Esophagus muscularis mucosa (tissue), 3 donors: ENCODE results near the gene URB1.

Experiments used
- POLR2A ChIP-seq: fragments of 450-650 bp; IDR thresholded peaks from one replicate; pipeline ENCODE4 v1.6.1; 2017; ENCODE audit warnings: antibody characterized with exemption, moderate library complexity, mild to moderate bottlenecking, low read depth
- POLR2AphosphoS5 ChIP-seq, 2 donors: sonication (generic); formaldehyde crosslinking; IDR thresholded peaks; one replicate each; pipeline ENCODE4 v1.6.1; 2017; ENCODE audit warnings: antibody characterized with exemption in 2 of 2
- TF ChIP-seq, protein P1 (sequence below), 3 experiments: fragments of 200-600 bp in 2 of 3; fragments of 450-650 bp in 1 of 3; sonication (generic) in 2 of 3; IDR thresholded peaks; one replicate each; pipeline ENCODE4 v1.5.1; 2017 to 2019; ENCODE audit warnings: antibody characterized with exemption in 3 of 3, mild to moderate bottlenecking in 2 of 3, moderate library complexity in 1 of 3

DNA sequence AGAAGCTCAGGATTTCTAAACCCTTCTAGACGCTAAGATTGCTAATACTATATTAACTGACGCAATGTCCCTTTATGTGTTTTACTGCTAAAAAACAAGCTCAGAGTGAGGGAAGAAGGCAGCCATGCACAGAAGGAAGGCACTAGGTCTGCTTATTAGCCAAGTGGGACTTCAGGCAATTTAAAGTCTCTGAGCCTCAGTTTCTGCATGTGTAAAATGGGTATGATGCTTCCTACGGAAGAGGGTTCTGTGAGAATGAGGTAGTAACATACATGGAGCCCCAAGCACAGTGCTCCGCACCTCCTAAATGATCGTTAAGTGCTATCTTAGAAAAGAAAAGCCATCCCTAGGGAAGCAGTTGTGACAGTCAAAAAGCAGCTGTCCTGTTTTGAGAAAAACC, 130.9 kb downstream of the URB1 start:
- TF ChIP-seq POLR2AphosphoS5 (IDR thresholded peaks at IDR 0.05) = no peak
- no peak for TF ChIP-seq POLR2A
- TF ChIP-seq, protein P1, sequence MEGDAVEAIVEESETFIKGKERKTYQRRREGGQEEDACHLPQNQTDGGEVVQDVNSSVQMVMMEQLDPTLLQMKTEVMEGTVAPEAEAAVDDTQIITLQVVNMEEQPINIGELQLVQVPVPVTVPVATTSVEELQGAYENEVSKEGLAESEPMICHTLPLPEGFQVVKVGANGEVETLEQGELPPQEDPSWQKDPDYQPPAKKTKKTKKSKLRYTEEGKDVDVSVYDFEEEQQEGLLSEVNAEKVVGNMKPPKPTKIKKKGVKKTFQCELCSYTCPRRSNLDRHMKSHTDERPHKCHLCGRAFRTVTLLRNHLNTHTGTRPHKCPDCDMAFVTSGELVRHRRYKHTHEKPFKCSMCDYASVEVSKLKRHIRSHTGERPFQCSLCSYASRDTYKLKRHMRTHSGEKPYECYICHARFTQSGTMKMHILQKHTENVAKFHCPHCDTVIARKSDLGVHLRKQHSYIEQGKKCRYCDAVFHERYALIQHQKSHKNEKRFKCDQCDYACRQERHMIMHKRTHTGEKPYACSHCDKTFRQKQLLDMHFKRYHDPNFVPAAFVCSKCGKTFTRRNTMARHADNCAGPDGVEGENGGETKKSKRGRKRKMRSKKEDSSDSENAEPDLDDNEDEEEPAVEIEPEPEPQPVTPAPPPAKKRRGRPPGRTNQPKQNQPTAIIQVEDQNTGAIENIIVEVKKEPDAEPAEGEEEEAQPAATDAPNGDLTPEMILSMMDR (IDR thresholded peaks at IDR 0.05) = no peak
